Mesodermal cell (in vitro differentiated cells): Measurements from ENCODE around the gene TEX22.

Experiments
- H3K27ac ChIP-seq: 2 replicates; pipeline ENCODE4 v1.7.0; 2013; ENCODE audit warnings: mild to moderate bottlenecking, low read depth, low read length, moderate library complexity; ENCODE audit not compliant: severe bottlenecking
- H3K36me3 ChIP-seq: 2 replicates; pipeline ENCODE4 v1.7.1; 2013; ENCODE audit warnings: mild to moderate bottlenecking, low read length, moderate library complexity; ENCODE audit not compliant: control insufficient read depth, insufficient read depth
- H3K4me1 ChIP-seq: one replicate; pipeline ENCODE4 v1.7.1; 2013; ENCODE audit warnings: mild to moderate bottlenecking, low read length; ENCODE audit not compliant: insufficient read depth, control insufficient read depth, poor library complexity, severe bottlenecking
- H3K4me3 ChIP-seq: 2 replicates; pipeline ENCODE4 v1.7.0; 2013; ENCODE audit warnings: low read length, control low read depth, mild to moderate bottlenecking; ENCODE audit not compliant: insufficient read depth, poor library complexity, severe bottlenecking; ENCODE audit errors: extremely low read depth
- H3K9me3 ChIP-seq: 2 replicates; pipeline ENCODE4 v1.7.1; 2013; ENCODE audit warnings: mild to moderate bottlenecking, low read length, moderate library complexity; ENCODE audit not compliant: control insufficient read depth
- WGBS, 2 experiments: methylation state at CpG; one replicate each; pipeline ENCODE4 v1.1.5; 2013; ENCODE audit warnings: missing lambda C conversion rate in 2 of 2; ENCODE audit not compliant: insufficient coverage in 2 of 2; 5-methylcytosine and 5-hydroxymethylcytosine counted together

The TEX22 gene

GRCh38 chr14:105392131-105393090, 5.9 kb upstream of the TEX22 start:
- no peaks in the 10 kb centered on the region for H3K36me3 ChIP-seq
- H3K4me3 ChIP-seq, result no peak overlapping the region
- no peaks in the 10 kb centered on the region for H3K4me1 ChIP-seq
- WGBS, 2 experiments, result 92 to 95% methylated on average over 36 to 40 of the region's 40 CpGs
- no peaks in the 10 kb centered on the region for H3K9me3 ChIP-seq
- H3K27ac ChIP-seq, result no peak overlapping the region

- Histone ChIP-seq H3K27ac (no peak overlapping the region), H3K4me1 (no peaks in the 10 kb centered on the region), H3K4me3 (no peak overlapping the region), H3K36me3 (no peaks in the 10 kb centered on the region), H3K9me3 (no peaks in the 10 kb centered on the region)
- WGBS, 2 experiments, result 90 to 95% methylated on average over 14 of the region's 14 CpGs
Measured at GRCh38 chr14:105393151-105393550, 5.2 kb upstream of the TEX22 start.

DNA sequence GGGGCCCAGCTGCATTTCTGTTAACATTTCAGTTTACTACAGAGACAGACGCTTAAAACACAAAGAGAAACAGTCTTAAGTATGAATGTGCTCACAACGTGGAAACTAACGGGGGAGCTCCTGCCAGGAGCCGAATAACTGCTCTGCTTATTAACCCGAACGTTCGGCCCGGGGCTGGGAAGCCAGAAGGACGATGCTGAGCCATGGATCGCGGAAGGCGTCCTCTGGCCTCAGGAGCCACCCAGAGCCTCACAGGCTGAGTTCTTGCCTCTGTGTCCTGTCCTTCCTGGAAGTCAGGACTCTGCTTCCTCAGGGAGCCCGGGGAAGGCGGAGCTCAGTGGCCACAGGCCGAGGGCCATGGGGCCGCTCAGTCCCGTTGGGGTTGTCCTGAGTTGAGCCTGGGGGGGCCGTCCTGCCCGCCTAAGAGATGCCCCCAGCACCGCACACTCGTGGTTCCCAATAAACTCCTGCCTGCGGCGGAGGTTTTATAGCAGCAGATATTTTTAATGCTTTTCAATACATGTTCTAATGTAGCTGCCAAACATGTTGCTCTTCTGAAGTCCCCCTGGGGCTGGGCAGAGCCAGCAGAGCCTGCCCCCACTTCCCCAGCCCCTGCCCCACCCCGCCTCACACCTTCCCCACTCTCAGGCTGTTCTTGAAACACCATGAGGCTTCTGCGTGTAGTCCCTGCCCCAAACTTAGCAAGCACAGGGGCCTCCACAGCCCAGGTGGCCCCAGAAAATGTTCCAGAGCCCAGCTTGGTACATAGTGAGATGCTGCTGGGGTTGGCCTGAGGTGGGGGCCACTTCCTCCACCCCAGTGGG, 3.4 kb upstream of the TEX22 start:
- Histone ChIP-seq H3K4me3 (no peak overlapping the region), H3K9me3 (peaks cover 13% of the 10 kb centered on the region), H3K27ac (no peak overlapping the region), H3K4me1 (peaks cover 3% of the 10 kb centered on the region), H3K36me3 (peaks cover 10% of the 10 kb centered on the region)
- 91 to 94% methylated on average over 22 to 23 of the region's 25 CpGs for WGBS, 2 experiments

DNA sequence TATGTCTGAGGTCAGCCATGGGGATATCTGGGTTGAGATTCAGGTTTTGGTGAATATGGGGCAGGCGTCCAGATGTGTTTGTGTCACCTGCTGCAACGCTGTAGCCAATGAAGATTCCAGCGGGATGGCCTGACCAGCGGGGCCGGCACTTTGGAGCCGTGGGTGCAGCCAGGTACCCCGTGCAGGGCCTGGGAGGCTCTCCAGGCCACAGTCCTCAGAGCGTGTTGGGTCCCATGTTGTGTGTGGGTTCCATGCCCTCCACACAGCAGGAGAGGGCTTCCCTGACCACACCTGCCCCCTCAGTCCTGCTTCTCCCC, 2.8 kb upstream of the TEX22 start:
- peaks cover 3% of the 10 kb centered on the region for H3K4me1 ChIP-seq
- 95 to 97% methylated on average over 7 to 8 of the region's 8 CpGs for WGBS, 2 experiments
- no peak overlapping the region for H3K4me3 ChIP-seq
- H3K27ac ChIP-seq, result no peak overlapping the region
- H3K9me3 ChIP-seq, result peaks cover 18% of the 10 kb centered on the region
- H3K36me3 ChIP-seq, result peaks cover 16% of the 10 kb centered on the region

GRCh38 chr14:105397350-105397931, 897 bp upstream of the TEX22 start:
- Histone ChIP-seq H3K9me3 (peaks cover 25% of the 10 kb centered on the region), H3K36me3 (peaks cover 23% of the 10 kb centered on the region), H3K4me3 (no peak overlapping the region), H3K4me1 (peaks cover 3% of the 10 kb centered on the region), H3K27ac (no peak overlapping the region)
- WGBS, 2 experiments, result 96 to 97% methylated on average over 11 to 12 of the region's 13 CpGs

DNA sequence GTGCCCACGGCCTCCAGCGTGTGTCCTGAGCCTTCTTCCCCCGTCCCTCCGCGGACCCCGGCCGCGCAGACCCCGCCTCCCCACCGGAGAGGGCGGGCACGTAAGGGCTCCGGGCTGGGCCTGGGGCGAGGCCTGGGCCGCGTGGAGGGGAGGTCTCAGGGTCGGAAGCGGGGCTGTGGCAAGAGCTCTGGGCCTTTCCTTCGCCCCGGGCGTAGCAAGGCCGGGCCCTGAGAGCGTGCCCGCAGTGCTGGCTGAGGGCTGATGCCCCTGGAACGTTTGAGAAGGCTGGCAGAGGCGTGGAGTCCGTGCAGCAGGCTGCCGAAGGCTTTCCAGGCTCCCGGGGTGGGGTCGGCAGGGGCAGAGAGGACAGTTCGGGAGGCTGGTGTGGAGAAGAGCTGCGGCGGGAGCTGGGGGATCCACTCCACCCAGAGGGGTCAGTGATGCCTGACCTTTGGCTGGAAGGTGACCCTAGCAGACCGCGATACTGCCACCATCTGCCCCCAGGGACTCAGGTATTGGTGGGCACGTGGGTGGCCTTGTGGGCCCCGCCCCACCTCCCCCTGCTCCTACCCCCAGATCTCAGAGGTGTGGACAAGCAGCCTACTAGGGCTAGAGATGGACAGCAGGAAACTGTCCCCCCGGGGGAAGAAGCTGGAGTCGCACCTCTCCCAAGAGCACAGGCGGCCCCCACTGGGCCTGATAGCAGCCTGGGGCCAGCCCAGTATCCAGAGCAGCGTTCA, 558 bp downstream of the TEX22 start:
- H3K9me3 ChIP-seq, result peaks cover 35% of the 10 kb centered on the region
- H3K4me1 ChIP-seq, result peaks cover 3% of the 10 kb centered on the region
- H3K27ac ChIP-seq, result peak overlapping the region; percentile 59
- peak overlapping the region; percentile 66 for H3K4me3 ChIP-seq
- 58 to 73% methylated on average over 28 to 35 of the region's 41 CpGs for WGBS, 2 experiments
- H3K36me3 ChIP-seq, result peaks cover 23% of the 10 kb centered on the region

DNA sequence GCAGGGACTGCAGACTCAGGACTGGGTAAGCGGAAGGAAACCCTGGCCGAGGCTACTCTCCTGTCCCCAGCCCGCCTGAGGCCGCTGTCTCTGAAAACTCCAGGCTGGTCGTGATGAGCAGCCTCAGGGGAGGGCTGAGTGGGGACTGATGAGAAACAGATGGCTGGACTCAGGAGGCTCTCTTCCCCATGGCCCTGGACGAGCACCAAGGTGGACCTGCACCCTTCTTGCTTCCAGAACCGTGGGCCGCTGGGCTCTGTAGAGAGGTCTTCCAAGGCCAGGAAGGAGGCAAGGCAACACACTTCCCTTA, 1.1 kb downstream of the TEX22 start:
- WGBS, 2 experiments, result 90 to 100% methylated on average over 5 to 6 of the region's 8 CpGs
- peaks cover 23% of the 10 kb centered on the region for H3K36me3 ChIP-seq
- H3K4me1 ChIP-seq, result peaks cover 3% of the 10 kb centered on the region
- H3K27ac ChIP-seq, result no peak overlapping the region
- peaks cover 40% of the 10 kb centered on the region for H3K9me3 ChIP-seq
- peak overlapping the region; percentile 66 for H3K4me3 ChIP-seq

DNA sequence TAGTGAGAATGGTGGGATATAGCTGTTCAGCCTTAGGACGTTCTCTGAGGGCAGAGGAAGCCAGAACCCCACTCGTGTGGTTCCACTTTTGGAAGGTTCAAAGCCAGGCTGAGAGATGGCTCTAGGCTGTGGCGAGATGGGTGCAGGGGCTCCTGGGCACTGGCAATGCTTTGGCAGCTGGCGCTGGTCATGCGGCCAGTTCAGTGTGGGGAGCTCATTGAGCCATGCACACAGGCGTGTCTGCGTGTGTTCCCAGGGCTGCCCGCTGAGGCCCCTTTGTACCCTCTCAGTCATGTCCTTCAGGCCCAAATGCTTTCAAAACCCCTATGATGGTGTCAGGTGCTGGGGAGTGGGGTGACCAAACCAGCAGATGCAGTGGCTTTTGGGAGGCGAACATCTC, 1.7 kb downstream of the TEX22 start:
- WGBS, 2 experiments, result 92 to 98% methylated on average over 5 of the region's 9 CpGs
- Histone ChIP-seq H3K4me3 (no peak overlapping the region), H3K36me3 (peaks cover 23% of the 10 kb centered on the region), H3K9me3 (peaks cover 41% of the 10 kb centered on the region), H3K27ac (no peak overlapping the region), H3K4me1 (peaks cover 3% of the 10 kb centered on the region)

DNA sequence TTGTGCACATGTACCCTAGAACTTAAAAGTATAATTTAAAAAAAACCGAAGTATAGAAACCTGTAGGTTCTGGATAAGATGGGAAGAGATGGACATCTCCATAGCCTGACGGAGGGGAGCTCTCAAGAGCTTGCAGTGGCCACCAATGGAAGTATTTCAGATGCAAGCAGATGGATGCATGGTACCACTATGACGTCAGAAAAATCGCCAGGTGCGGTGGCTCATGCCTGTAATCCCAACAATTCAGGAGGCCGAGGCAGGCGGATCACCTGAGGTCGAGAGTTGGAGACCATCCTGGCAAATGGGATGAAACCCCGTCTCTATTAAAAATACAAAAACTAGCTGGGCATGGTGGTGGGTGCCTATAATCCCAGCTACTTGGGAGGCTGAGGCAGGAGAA, 3.4 kb downstream of the TEX22 start:
- WGBS, 2 experiments, result 99 to 100% methylated on average over 8 to 9 of the region's 9 CpGs

DNA sequence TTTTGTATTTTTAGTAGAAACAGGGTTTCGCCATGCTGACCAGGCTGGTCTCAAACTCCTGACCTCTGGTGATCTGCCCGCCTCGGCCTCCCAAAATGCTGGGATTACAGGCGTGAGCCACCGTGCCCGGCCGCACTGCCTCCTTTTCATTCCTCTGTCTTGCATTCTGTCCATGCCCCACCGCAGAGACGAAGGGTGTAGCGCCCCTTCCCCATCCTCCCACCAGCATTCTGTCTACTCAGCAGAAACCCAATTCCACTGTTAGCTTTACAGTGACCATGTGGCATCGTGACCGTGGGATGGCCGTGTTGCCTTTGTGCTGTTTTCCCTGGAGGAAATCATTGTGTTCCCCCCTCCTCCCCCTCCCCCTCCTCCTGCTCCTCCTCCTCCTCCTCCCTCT, 10.3 kb downstream of the TEX22 start:
- 84 to 90% methylated on average over 12 to 13 of the region's 13 CpGs for WGBS, 2 experiments
- peaks cover 9% of the 10 kb centered on the region for H3K9me3 ChIP-seq
- H3K27ac ChIP-seq, result no peak overlapping the region
- no peaks in the 10 kb centered on the region for H3K36me3 ChIP-seq
- no peak overlapping the region for H3K4me3 ChIP-seq
- no peaks in the 10 kb centered on the region for H3K4me1 ChIP-seq

More for the DNA sequence above, 3.4 kb downstream of the TEX22 start:
- H3K27ac ChIP-seq, result no peak overlapping the region
- peaks cover 23% of the 10 kb centered on the region for H3K36me3 ChIP-seq
- no peak overlapping the region for H3K4me3 ChIP-seq
- peaks cover 3% of the 10 kb centered on the region for H3K4me1 ChIP-seq
- H3K9me3 ChIP-seq, result peaks cover 41% of the 10 kb centered on the region
